H1 (cell line): ENCODE data around the gene C1orf174. TPM values are rescaled to one million over a fixed set of nuclear protein-coding genes. Genes with fewer than 3 reads are reported as not detected.

Source experiments
- CTCF ChIA-PET: fragments of 300-600 bp; sonication (Branson Sonifier 250); formaldehyde crosslinking; loops from one replicate; lab custom pipeline; 2021; ENCODE audit not compliant: partially characterized antibody; lab: Charles Lee
- POLR2A ChIA-PET: fragments of 300-600 bp; sonication (Branson Sonifier 250); formaldehyde crosslinking; loops from one replicate; lab custom pipeline; 2021; ENCODE audit warnings: inconsistent platforms; ENCODE audit not compliant: partially characterized antibody; lab: Charles Lee
- DNase-seq, 2 experiments: peaks; one replicate each; pipeline versions ENCODE4 v3.0.0 to v3.0.0-alpha.2; 2010 to 2022; ENCODE audit warnings: low spot score in 2 of 2, low read depth in 1 of 2, mixed read lengths in 1 of 2
- FAIRE-seq: peaks from 2 replicates; lab custom pipeline; 2011; peaks lifted over from hg19 to GRCh38; lab: Jason Lieb, UNC
- H2AFZ ChIP-seq: 2 replicates; pipeline ENCODE4 v1.8.1; 2012; ENCODE audit warnings: low read length, inconsistent platforms
- H2AK5ac ChIP-seq: 2 replicates; pipeline ENCODE4 v1.6.1; 2013; ENCODE audit warnings: low read depth, low read length
- H2BK120ac ChIP-seq: replicated peaks from 2 replicates; pipeline ENCODE3; 2013; ENCODE audit warnings: low read depth, low read length, inconsistent platforms
- H2BK12ac ChIP-seq: 2 replicates; pipeline ENCODE4 v1.6.1; 2013; ENCODE audit warnings: low read depth, low read length
- H2BK15ac ChIP-seq: 2 replicates; pipeline ENCODE4 v1.6.1; 2013; ENCODE audit warnings: low read length
- H2BK20ac ChIP-seq: 2 replicates; pipeline ENCODE4 v1.6.1; 2013; ENCODE audit warnings: low read length
- H2BK5ac ChIP-seq: 2 replicates; pipeline ENCODE4 v1.6.1; 2013; ENCODE audit warnings: low read depth, low read length
- H3K14ac ChIP-seq: 2 replicates; pipeline ENCODE4 v1.6.1; 2013; ENCODE audit warnings: inconsistent platforms; ENCODE audit not compliant: insufficient read length
- H3K18ac ChIP-seq: 2 replicates; pipeline ENCODE4 v1.6.1; 2013; ENCODE audit warnings: low read length; ENCODE audit errors: extremely low read depth
- H3K23ac ChIP-seq: 2 replicates; pipeline ENCODE4 v1.6.1; 2013; ENCODE audit warnings: inconsistent platforms; ENCODE audit not compliant: insufficient read length
- H3K23me2 ChIP-seq: 2 replicates; pipeline ENCODE4 v1.6.1; 2013; ENCODE audit warnings: low read depth, low read length
- H3K27ac ChIP-seq: 2 replicates; pipeline ENCODE4 v1.6.1; 2011; ENCODE audit warnings: low read depth, low read length, inconsistent platforms
- H3K27me3 ChIP-seq, 4 experiments: replicated peaks in 1 of 4; 1 replicate in 1 of 4; 2 replicates in 3 of 4; pipeline versions ENCODE4 v1.6.1 to v1.8.1; 2011 to 2013; ENCODE audit warnings: low read length in 3 of 4, mild to moderate bottlenecking in 3 of 4, inconsistent platforms in 2 of 4, mixed read lengths in 2 of 4, moderate library complexity in 1 of 4; ENCODE audit not compliant: control insufficient read depth in 3 of 4, insufficient read depth in 3 of 4; ENCODE audit errors: extremely low read depth in 1 of 4
- H3K36me3 ChIP-seq, 4 experiments: 2 replicates each; pipeline versions ENCODE4 v1.6.1 to v1.8.1; 2011 to 2013; ENCODE audit warnings: mild to moderate bottlenecking in 4 of 4, low read length in 3 of 4, moderate library complexity in 2 of 4, control low read depth in 1 of 4, inconsistent platforms in 1 of 4; ENCODE audit not compliant: insufficient read depth in 4 of 4, control insufficient read depth in 2 of 4
- H3K4ac ChIP-seq: replicated peaks from 2 replicates; pipeline ENCODE3; 2013; ENCODE audit warnings: low read length, low read depth, mixed read lengths, inconsistent platforms; ENCODE audit not compliant: insufficient read length
- H3K4me1 ChIP-seq, 4 experiments: replicated peaks in 1 of 4; 1 replicate in 1 of 4; 2 replicates in 3 of 4; pipeline versions ENCODE4 v1.6.1 to v1.8.1; 2011 to 2013; ENCODE audit warnings: low read length in 3 of 4, inconsistent platforms in 2 of 4, mixed read lengths in 1 of 4; ENCODE audit not compliant: insufficient read depth in 4 of 4, control insufficient read depth in 3 of 4
- H3K4me2 ChIP-seq, 2 experiments: 2 replicates each; pipeline versions ENCODE4 v1.6.1 to v1.8.1; 2011 to 2013; ENCODE audit warnings: low read depth in 2 of 2, low read length in 2 of 2, control low read depth in 1 of 2, inconsistent platforms in 1 of 2, mild to moderate bottlenecking in 1 of 2; ENCODE audit not compliant: insufficient read depth in 1 of 2
- H3K4me3 ChIP-seq, 4 experiments: fragments of 200-600, 300-600 bp in 1 of 4; sonication (generic), shearing (Covaris generic), sonication (Bioruptor Twin) in 1 of 4; 2 replicates each; pipeline versions ENCODE4 v1.5.1 to v1.8.1; 2011 to 2016; ENCODE audit warnings: low read length in 4 of 4, low read depth in 3 of 4, control low read depth in 2 of 4, inconsistent platforms in 2 of 4, mild to moderate bottlenecking in 2 of 4, mixed read lengths in 1 of 4, moderate library complexity in 1 of 4; ENCODE audit not compliant: insufficient read depth in 2 of 4; ENCODE audit errors: extremely low read depth in 1 of 4
- H3K56ac ChIP-seq: replicated peaks from 2 replicates; pipeline ENCODE3; 2013; ENCODE audit warnings: low read depth, mild to moderate bottlenecking, mixed read lengths, low read length, inconsistent platforms; ENCODE audit not compliant: insufficient read length
- H3K79me1 ChIP-seq: 2 replicates; pipeline ENCODE4 v1.6.1; 2013; ENCODE audit warnings: low read depth, low read length, control low read depth
- H3K79me2 ChIP-seq, 2 experiments: 2 replicates each; pipeline versions ENCODE4 v1.6.1 to v1.8.1; 2012 to 2013; ENCODE audit warnings: low read length in 2 of 2, mild to moderate bottlenecking in 2 of 2, inconsistent platforms in 1 of 2; ENCODE audit not compliant: insufficient read depth in 2 of 2, control insufficient read depth in 1 of 2
- H3K9ac ChIP-seq, 4 experiments: replicated peaks in 1 of 4; 1 replicate in 1 of 4; 2 replicates in 3 of 4; pipeline versions ENCODE4 v1.6.1 to v1.8.1; 2011 to 2013; ENCODE audit warnings: low read depth in 3 of 4, low read length in 3 of 4, control low read depth in 2 of 4, mild to moderate bottlenecking in 2 of 4, moderate library complexity in 2 of 4, inconsistent platforms in 1 of 4; ENCODE audit errors: extremely low read depth in 1 of 4
- H3K9me3 ChIP-seq, 2 experiments: 2 replicates each; pipeline versions ENCODE4 v1.6.1 to v1.8.1; 2012 to 2013; ENCODE audit warnings: mild to moderate bottlenecking in 2 of 2, moderate library complexity in 2 of 2, control low read depth in 1 of 2, inconsistent platforms in 1 of 2, low read depth in 1 of 2, low read length in 1 of 2, mixed read lengths in 1 of 2; ENCODE audit not compliant: insufficient read depth in 2 of 2
- H4K20me1 ChIP-seq, 2 experiments: replicated peaks in 1 of 2; 2 replicates each; pipeline versions ENCODE3 to v1.8.1; 2011 to 2013; ENCODE audit warnings: inconsistent platforms in 2 of 2, low read length in 2 of 2, mild to moderate bottlenecking in 1 of 2; ENCODE audit not compliant: insufficient read depth in 2 of 2, control insufficient read depth in 1 of 2
- H4K5ac ChIP-seq: 2 replicates; pipeline ENCODE4 v1.6.1; 2013; ENCODE audit warnings: low read length, low read depth, mixed read lengths, inconsistent platforms; ENCODE audit not compliant: insufficient read length
- H4K8ac ChIP-seq: 2 replicates; pipeline ENCODE4 v1.8.0; 2013; ENCODE audit warnings: mild to moderate bottlenecking, moderate library complexity, low read length, inconsistent platforms; ENCODE audit not compliant: insufficient read depth; ENCODE audit errors: extremely low read depth
- H4K91ac ChIP-seq: replicated peaks from 2 replicates; pipeline ENCODE3; 2013; ENCODE audit warnings: low read length, mixed read lengths, inconsistent platforms; ENCODE audit not compliant: insufficient read length
- BCL11A ChIP-seq, 2 experiments: IDR thresholded peaks; one replicate each; pipeline ENCODE4 v1.6.1; 2011; ENCODE audit warnings: low read depth in 2 of 2, low read length in 2 of 2, mild to moderate bottlenecking in 2 of 2
- HDAC2 ChIP-seq, 2 experiments: fragments of 300-600 bp in 1 of 2; sonication (generic) in 1 of 2; IDR thresholded peaks; 2 replicates each; pipeline ENCODE4 v1.6.1; 2011 to 2012; ENCODE audit warnings: low read depth in 2 of 2, low read length in 2 of 2, mild to moderate bottlenecking in 2 of 2, moderate library complexity in 2 of 2, borderline replicate concordance in 1 of 2, inconsistent platforms in 1 of 2
- SAP30 ChIP-seq: fragments of 300-600 bp; sonication (generic); IDR thresholded peaks from 2 replicates; pipeline ENCODE4 v1.7.1; 2012; ENCODE audit warnings: low read length, moderate library complexity, mild to moderate bottlenecking, inconsistent platforms; ENCODE audit not compliant: insufficient read depth, insufficient replicate concordance
- TEAD4 ChIP-seq: IDR thresholded peaks from 2 replicates; pipeline ENCODE4 v1.6.1; 2012; ENCODE audit warnings: low read depth, low read length, inconsistent platforms, mixed read lengths
- WGBS, 2 experiments: shearing (Covaris generic) in 1 of 2; methylation state at CpG; one replicate each; pipeline versions ENCODE4 v1.1.6 to v1.1.7; 2013 to 2015; ENCODE audit warnings: low lambda C conversion rate in 2 of 2, mixed read lengths in 2 of 2, inconsistent platforms in 1 of 2, low coverage in 1 of 2, missing lambda C conversion rate in 1 of 2; ENCODE audit not compliant: insufficient replicate concordance in 2 of 2, insufficient coverage in 1 of 2, insufficient read length in 1 of 2; ENCODE audit errors: extremely low coverage in 1 of 2, missing lambda C conversion rate in 1 of 2; 5-methylcytosine and 5-hydroxymethylcytosine counted together
- polyA plus RNA-seq, 7 experiments: library from polyadenylated mRNA; depleted of rRNA in 3 of 7; stranded (reverse) in 5 of 7; unstranded in 2 of 7; fragments of >200 nt in 5 of 7; fragments of 200-250 nt in 2 of 7; gene quantifications; 1 replicate in 5 of 7; 2 replicates in 1 of 7; 4 replicates in 1 of 7; pipeline versions ENCODE4 v1.2.1 to v1.2.3, GENCODE V29; 2011 to 2013; ENCODE audit warnings: missing spikeins in 2 of 7, mixed read lengths in 2 of 7
- total RNA-seq: library from RNA; stranded (reverse); fragmentation: NEBNext Ultra II Directional; extraction: Animal tissue kit (Norgen Biotek cat#: 25700); gene quantifications from 2 replicates; pipeline ENCODE4 v1.2.1, GENCODE V29; 2021

C1orf174 gene
- total and polyA plus RNA-seq, 2 of the 8 experiments (the other 6 are each of a cell fraction or from before 2014, with no cell fraction given), result 28.4 to 32.4 TPM

- DNase-seq, result no peak
- H3K18ac ChIP-seq, result no peak overlapping the region
- POLR2A ChIA-PET, result no interaction called here
- no peak for TF ChIP-seq HDAC2 (IDR thresholded peaks at IDR 0.05; ENCODE audit: borderline replicate concordance in 1 of 2, low read depth in 2 of 2, low read length in 2 of 2)
- TF ChIP-seq TEAD4, result no peak
- no peak for TF ChIP-seq BCL11A (IDR thresholded peaks at IDR 0.05; ENCODE audit: low read depth in 2 of 2, low read length in 2 of 2)
- no peak for TF ChIP-seq SAP30
- TF ChIP-seq, all 59 proteins: peak for 0
- Histone ChIP-seq H2BK20ac (no peak overlapping the region), H3K9me3 (no peaks in the 10 kb centered on the region), H3K4ac (no peak overlapping the region), H2BK12ac (no peak overlapping the region), H3K9ac (no peak overlapping the region; a peak in 2 of 7 replicates), H3K27ac (no peak overlapping the region), H3K79me2 (peaks cover 0 to 13% of the 10 kb centered on the region in 2 experiments; a peak in 2 of 4 replicates), H2BK15ac (no peak overlapping the region), H3K4me2 (no peak overlapping the region), H3K4me3 (no peak overlapping the region), H2AK5ac (no peak overlapping the region), H3K36me3 (peaks cover 0 to 12% (median 0%) of the 10 kb centered on the region in 4 experiments; a peak in 2 of 8 replicates), H2BK120ac (no peak overlapping the region), H3K4me1 (no peaks in the 10 kb centered on the region), H2BK5ac (no peak overlapping the region), H3K23ac (no peak overlapping the region), H3K14ac (no peak overlapping the region), H4K91ac (no peak overlapping the region), H4K20me1 (peaks cover 0 to 3% of the 10 kb centered on the region in 2 experiments), H3K27me3 (no peaks in the 10 kb centered on the region), H3K79me1 (peaks cover 5% of the 10 kb centered on the region; the same call in 1 of the 2 replicates), H3K56ac (no peak overlapping the region), H2AFZ (no peak overlapping the region), H3K23me2 (no peaks in the 10 kb centered on the region), H4K8ac (no peak overlapping the region), H4K5ac (no peak overlapping the region)
- 81% methylated on average over 12 of the region's 12 CpGs; no CpG with 5 or more reads in 1 of the 2 experiments for WGBS, 2 experiments
- FAIRE-seq, result no peak
- CTCF ChIA-PET, result no interaction called here
Measured at GRCh38 chr1:3850857-3851256, 49.2 kb downstream of the C1orf174 start.
